ENCODE measurements around the gene CAPN5.

Gene CAPN5

GRCh38 chr11:77130763-77131513 is 64.2 kb downstream of the CAPN5 start:
- DNase-seq (ENCODE audit: low read depth in 2 of 2): no peak

DNA sequence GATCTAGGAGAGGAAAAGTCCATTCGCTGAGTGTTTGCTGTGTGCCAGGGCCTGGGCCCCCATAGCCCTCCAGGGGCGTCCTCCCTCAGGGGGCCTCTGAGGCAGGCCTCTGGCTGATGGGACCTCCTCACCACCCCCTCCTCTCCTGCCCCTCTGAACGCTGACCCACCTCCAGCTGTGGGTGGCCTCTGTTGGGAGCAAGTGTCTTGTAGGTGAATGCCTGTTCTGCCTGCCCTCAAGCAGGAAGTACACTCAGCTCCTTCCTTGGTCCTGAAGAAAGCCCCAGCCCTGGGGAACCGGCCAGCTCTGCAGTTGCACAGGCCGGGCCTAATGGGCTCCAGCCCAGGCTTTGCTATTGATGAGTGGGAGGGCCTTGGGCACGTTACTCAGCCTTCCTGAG is 64.8 kb downstream of the CAPN5 start:
- DNase-seq (ENCODE audit: low read depth in 2 of 2): no peak

GRCh38 chr11:77135069-77135468 is 68.3 kb downstream of the CAPN5 start:
- no peak for DNase-seq (ENCODE audit: low read depth in 2 of 2)

GRCh38 chr11:77136074-77136473 is 69.3 kb downstream of the CAPN5 start:
- DNase-seq (ENCODE audit: low read depth in 2 of 2): no peak

DNA sequence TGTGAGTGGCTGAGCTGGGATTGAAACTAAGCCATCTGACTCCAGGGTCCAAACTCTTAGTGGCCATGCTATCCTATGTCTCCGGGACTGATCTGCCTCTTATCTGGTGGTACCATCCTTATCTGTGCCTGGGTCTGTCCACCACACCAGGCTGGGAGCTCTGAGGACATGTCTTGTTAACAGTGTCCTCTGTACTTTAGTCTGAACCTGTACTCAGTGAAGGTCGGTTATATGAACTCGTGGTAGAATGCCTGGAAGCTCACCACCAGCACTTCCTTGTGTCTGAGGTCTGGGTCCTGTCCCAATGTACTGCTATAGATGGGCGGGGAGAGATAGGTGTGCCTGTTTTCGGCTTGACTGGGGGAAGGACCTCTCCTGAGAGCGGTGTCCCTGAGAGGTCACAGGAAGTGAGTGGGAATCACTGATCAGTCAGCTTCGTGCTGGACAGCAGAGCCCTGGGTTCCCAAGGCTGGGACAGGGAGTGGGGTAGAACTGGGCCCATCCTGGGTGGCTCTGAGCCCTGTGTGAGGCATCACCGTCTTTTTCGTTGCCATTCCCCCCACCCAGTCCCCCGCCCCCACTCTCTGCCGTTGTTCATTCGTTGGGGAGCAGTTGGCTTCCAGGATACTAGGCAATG is 70.1 kb downstream of the CAPN5 start:
- no peak for DNase-seq (ENCODE audit: low read depth in 2 of 2)

DNA sequence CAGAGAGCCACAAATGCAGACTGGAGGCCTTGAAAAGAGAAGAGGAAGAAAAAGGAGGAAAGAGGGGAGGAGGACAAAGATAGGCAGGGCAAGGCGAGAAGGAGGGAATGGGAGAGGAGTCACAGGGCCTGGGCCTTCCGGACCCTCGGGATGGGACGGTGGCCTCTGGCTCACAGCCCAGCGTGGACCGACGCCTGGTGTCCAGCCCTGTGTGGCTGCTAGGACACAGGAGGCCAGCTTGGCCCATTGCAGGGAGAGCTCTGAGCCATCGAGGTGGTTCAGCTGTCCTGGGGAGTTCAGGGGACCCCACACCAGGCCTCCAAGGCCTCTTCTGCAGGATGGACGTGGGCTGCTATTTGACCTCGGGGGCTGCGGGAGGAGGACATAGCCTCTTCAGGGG is 70.7 kb downstream of the CAPN5 start:
- DNase-seq (ENCODE audit: low read depth in 2 of 2): no peak

DNA sequence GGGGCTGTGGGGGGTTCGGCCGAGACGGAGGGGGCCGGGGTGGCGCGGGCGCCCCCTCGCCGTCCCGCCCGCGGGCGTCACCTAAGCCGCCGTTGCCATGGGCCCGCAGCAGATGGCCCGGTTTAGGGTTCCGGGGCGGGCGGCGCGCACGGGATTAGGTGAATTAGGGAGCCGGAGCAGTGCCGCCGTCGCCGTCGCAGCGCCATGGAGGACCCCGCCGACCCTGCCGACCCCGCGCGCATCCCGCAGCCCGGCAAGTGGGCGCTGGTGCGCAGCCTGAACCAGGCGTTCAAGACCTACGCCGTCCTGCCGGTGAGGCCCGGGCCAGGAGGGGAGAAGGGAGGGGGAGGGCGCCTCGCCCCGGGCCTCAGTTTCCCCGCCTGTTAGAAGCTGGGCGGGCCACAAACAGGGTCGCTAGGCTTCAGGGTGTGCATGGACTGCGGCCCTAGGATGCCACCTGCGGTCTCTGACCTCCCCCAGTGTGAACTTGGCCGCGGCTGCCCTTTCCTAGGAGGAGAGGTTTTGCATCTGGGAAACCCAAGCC is 71.4 kb downstream of the CAPN5 start:
- no peak for DNase-seq (ENCODE audit: low read depth in 2 of 2)

- no peak for DNase-seq (ENCODE audit: low read depth in 2 of 2)
Observed at GRCh38 chr11:77139201-77139600, 72.4 kb downstream of the CAPN5 start.

DNA sequence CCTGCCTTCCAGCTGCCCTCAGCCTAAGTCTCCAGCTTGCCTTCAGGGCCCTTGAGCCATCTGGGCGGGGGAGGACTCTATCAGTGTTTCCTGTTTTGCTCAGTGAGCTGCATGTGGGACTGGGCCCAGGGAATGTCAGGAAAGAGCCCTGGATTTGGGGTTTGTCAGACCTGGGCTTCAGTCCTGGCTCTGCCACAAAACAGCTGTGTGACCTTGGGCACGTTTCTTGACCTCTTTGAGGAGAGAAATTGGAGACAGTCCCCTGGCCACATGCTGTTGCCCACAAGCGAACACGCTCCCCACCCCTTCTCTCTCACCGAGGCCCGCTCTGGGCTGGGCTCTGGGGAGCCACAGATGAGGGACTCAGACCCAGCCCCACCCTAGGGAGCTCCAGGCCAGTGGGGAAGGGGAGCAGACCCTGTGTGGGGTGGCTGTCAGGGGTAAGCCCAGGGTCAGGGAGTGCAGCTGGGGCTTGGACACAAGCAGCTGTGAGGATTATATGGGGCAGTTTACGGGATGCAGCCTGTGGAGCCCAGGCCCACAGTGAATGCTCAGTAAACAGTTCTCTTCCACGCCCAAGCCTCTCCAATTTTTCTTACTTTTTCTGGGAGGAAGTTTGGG is 73.6 kb downstream of the CAPN5 start:
- no peak for DNase-seq (ENCODE audit: low read depth in 2 of 2)

DNA sequence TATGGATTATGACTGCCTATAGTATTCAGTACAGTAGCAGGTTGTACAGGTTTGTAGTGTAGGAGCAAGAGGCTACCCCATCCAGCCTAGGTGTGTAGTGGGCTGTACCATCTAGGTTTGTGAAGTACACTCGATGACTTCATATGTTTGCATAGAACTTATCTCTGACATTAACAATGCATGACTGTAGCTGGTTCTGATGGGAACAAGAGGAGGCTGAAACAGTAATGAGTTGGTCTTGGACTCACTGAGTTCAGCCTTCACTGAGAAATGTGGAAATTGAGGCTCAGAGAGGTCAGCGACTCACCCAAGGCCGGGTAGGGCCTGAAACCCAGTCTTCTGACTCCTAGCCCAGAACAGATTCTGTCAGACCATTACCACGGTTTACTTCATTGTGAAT is 74.3 kb downstream of the CAPN5 start:
- DNase-seq (ENCODE audit: low read depth in 2 of 2): no peak

- no peak for DNase-seq (ENCODE audit: low read depth in 2 of 2)
Observed at GRCh38 chr11:77141475-77141874, 74.7 kb downstream of the CAPN5 start.

- DNase-seq (ENCODE audit: low read depth in 2 of 2): no peak
Observed at GRCh38 chr11:77142091-77142975, 75.6 kb downstream of the CAPN5 start.

DNA sequence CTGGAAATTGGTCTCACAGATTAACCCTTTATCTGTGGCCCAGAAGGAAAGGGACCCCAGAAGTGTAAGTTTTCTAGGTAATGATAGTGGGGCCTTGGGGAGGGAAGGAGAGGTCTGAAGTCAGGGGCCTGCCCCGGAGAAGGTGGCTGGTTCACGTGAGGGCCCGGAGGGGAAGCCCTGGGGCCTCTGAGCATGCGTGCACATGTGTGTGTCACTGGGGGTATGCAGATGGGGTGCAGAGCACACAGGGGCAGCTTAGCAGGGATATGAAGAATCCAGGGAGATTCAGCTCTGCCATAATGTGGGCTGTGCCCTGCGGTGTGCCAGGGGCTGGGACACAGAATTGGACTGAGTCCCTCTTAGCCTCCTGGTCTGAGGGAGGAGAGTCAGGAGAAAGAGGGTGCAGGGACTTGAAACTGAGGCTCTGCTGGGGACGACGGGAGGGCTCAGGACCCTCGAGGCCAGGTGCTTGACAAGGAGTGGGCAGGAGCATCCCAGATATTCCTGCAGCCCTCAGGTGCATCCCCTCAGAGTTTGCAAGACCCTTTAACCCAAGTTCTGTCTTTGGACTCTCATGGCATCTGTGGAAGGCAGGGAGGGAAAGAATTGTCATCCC is 76.7 kb downstream of the CAPN5 start:
- DNase-seq (ENCODE audit: low read depth in 2 of 2): no peak

DNA sequence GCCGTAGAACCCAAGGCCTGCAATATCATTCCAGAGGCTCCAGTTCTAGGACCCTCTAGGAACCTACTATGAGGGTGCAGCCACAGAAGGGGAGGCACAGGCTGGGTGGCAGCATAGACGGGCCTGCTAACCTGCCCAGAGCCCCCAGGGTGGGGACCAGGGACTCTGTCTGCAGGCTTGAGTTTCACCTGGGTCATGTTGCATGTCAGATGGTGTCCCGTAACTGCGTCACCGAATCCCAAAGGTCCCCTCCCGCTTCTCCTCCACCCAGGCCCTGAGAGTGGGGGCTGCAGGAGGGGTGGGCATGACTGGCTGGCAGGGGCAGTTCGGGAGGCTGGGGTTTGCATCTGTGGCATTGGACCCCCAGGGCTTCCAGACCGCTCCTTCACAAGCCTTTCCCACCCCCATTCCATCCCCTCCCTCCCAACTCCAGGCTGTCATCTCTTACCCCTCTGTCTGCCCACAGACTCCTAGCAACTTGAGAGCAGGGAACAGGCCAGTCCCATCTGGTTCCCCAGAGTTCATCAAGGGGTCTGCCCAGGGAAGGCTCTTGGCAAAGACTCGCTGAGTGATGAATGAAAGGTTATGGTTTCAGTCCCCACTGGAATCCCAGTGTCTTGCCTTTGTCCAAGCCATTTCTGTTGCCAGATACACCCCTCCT is 77.6 kb downstream of the CAPN5 start:
- no peak for DNase-seq (ENCODE audit: low read depth in 2 of 2)

DNA sequence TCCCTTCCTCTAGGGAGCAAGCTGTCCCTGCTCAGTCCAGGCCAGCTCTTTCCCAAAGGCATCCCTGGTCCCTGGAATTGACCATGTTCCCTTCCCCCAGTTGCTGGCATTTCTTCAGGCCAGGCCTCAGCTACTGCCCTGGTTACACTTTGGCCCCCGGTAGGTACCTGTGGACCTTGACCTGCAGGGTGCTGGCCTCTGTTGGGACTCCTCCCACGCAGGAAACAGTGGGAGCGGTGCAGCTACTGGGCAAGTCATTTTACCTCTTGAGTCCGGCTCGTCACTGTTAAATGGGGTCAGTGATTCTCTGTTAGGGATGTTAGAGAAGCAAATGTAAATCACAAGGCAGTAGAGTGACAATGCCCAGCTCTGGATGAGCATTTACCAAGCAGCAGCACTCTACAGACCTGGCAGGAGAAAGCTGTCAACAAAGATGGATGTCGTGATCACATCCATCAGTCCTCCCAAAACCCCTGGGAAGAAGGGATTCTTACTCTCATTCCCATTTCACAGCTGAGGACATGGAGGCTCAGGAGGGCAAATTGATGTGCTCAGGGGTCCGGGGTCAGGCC is 78.2 kb downstream of the CAPN5 start:
- no peak for DNase-seq (ENCODE audit: low read depth in 2 of 2)

- no peak for DNase-seq (ENCODE audit: low read depth in 2 of 2)
Observed at GRCh38 chr11:77146261-77147035, 79.7 kb downstream of the CAPN5 start.

DNA sequence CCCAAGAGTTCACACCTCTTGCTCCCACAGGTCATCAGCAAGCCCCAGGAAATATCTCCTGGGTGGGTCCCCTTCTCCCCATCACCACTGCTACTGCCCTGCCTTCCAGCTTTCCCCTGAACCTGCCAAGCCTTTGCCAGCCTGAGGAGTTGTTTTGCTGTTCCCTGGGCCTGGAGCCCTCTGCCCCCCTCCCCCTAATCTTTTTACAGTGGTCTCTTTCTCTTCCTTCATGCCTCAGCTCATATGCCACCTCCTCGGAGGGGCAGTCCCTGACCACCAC is 80.2 kb downstream of the CAPN5 start:
- DNase-seq (ENCODE audit: low read depth in 2 of 2): no peak

- DNase-seq (ENCODE audit: low read depth in 2 of 2): no peak
Observed at GRCh38 chr11:77147668-77148321, 81.0 kb downstream of the CAPN5 start.

DNA sequence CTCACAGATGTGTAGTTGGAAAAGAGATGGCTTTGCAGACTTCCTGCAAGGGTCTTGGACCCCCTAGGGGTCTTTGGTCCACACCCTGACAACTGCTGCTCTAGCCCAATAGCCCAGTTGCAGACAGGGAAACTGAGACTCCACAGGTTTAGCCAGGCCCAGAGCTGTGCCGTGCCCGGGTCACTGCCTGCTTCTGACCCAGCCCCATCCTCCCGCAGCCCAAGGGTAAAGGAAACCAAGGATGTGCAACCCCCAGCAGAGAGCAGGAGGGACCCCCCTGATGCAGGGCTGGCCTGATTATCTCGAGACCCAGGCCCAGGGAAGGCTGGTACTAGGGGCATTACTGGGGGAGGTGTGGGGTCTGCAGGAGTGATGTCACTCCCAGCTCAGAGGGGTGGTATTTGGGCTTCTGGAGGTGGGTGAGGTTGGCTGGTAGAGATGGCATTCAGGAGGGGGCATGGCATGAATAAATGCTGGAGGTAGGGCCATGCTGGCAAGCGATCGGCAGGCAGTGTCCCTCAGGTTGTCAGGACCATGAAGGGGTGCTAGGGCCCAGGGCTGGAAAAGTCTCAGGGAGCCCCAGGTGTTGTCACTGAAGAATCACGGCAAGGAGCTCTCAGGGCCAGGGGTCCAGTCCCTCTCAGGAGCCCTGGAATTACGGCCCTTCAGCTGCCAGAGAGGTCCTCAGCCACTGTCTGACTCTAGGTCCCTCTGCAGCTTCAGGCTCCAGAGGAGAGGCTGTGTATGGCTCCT is 82.4 kb downstream of the CAPN5 start:
- no peak for DNase-seq (ENCODE audit: low read depth in 2 of 2)
